WTC11 (cell line): Measurements from ENCODE around the gene PLET1.

ENCODE experiments used
- CTCF ChIP-seq: fragments of 200-600 bp; IDR thresholded peaks from 2 replicates; pipeline ENCODE4 v1.8.0; 2022; ENCODE audit warnings: antibody characterized with exemption
- E2F1 ChIP-seq: sonication (generic); formaldehyde crosslinking; IDR thresholded peaks from 2 replicates; pipeline ENCODE4 v1.8.0; 2022; ENCODE audit warnings: mild to moderate bottlenecking, missing genetic modification reagents
- FOXK1 ChIP-seq: sonication (generic); formaldehyde crosslinking; IDR thresholded peaks from 2 replicates; pipeline ENCODE4 v1.8.0; 2022; ENCODE audit warnings: mild to moderate bottlenecking, moderate library complexity, missing genetic modification reagents
- NR2C2 ChIP-seq: sonication (generic); formaldehyde crosslinking; IDR thresholded peaks from 2 replicates; pipeline ENCODE4 v1.8.0; 2022; ENCODE audit warnings: mild to moderate bottlenecking, missing genetic modification reagents
- TCF7 ChIP-seq: sonication (generic); formaldehyde crosslinking; IDR thresholded peaks from 2 replicates; pipeline ENCODE4 v1.8.0; 2022; ENCODE audit warnings: mild to moderate bottlenecking, low read depth, missing genetic modification reagents, moderate library complexity
- TF ChIP-seq, protein P1 (sequence below): sonication (generic); formaldehyde crosslinking; IDR thresholded peaks from 2 replicates; pipeline ENCODE4 v1.8.0; 2022; ENCODE audit warnings: mild to moderate bottlenecking, missing genetic modification reagents

DNA sequence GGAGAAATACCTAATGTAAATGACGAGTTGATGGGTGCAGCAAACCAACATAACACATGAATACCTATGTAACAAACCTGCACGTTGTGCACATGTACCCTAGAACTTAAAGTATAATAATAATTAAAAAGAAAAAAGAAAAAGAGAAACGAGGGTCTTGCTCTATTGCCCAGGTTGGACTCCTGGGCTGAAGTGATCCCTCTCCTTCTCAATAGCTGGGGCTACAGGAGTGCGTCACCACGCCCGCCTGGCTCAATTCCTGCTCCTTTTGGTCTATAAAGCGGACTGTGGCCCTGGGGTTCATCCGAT is 35.0 kb downstream of the PLET1 start:
- TF ChIP-seq NR2C2, result no peak
- no peak for TF ChIP-seq E2F1 (CRISPR knock-in tag)
- no peak for TF ChIP-seq FOXK1
- no peak for TF ChIP-seq CTCF
- TF ChIP-seq, protein P1, sequence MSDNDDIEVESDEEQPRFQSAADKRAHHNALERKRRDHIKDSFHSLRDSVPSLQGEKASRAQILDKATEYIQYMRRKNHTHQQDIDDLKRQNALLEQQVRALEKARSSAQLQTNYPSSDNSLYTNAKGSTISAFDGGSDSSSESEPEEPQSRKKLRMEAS (CRISPR knock-in tag), result no peak
- no peak for TF ChIP-seq TCF7 (CRISPR knock-in tag)
